ENCODE data around the gene AP4B1.

GRCh38 chr1:113947388-113948107 is 42.9 kb upstream of the AP4B1 start:
- TF ChIP-seq, protein P1, sequence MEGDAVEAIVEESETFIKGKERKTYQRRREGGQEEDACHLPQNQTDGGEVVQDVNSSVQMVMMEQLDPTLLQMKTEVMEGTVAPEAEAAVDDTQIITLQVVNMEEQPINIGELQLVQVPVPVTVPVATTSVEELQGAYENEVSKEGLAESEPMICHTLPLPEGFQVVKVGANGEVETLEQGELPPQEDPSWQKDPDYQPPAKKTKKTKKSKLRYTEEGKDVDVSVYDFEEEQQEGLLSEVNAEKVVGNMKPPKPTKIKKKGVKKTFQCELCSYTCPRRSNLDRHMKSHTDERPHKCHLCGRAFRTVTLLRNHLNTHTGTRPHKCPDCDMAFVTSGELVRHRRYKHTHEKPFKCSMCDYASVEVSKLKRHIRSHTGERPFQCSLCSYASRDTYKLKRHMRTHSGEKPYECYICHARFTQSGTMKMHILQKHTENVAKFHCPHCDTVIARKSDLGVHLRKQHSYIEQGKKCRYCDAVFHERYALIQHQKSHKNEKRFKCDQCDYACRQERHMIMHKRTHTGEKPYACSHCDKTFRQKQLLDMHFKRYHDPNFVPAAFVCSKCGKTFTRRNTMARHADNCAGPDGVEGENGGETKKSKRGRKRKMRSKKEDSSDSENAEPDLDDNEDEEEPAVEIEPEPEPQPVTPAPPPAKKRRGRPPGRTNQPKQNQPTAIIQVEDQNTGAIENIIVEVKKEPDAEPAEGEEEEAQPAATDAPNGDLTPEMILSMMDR (IDR thresholded peaks at IDR 0.05) = no peak
- no peak for TF ChIP-seq POLR2A (IDR thresholded peaks at IDR 0.05)
- no peak for TF ChIP-seq POLR2AphosphoS5 (IDR thresholded peaks at IDR 0.05)
